NB4 (cell line): Measurements from ENCODE around the gene ITGA11.

Experiments
- CTCF ChIP-seq: IDR thresholded peaks from one replicate; pipeline ENCODE4 v1.5.1; 2012; ENCODE audit warnings: low read depth, low read length
- MYC ChIP-seq: IDR thresholded peaks from 2 replicates; pipeline ENCODE4 v1.6.1; 2011; ENCODE audit warnings: low read depth, low read length
- POLR2A ChIP-seq: IDR thresholded peaks from 2 replicates; pipeline ENCODE4 v1.6.1; 2011; ENCODE audit warnings: mild to moderate bottlenecking; ENCODE audit not compliant: insufficient read length; ENCODE audit errors: extremely low read depth

- TF ChIP-seq CTCF (no peak), POLR2A (no peak), MYC (no peak)
Observed at GRCh38 chr15:68470976-68471375, 39.0 kb upstream of the ITGA11 start.
